ENCODE measurements around the gene AUTS2.

The AUTS2 gene

GRCh38 chr7:70668606-70669358 is 1070.5 kb downstream of the AUTS2 start:
- Histone ChIP-seq H3K36me3 (ENCODE audit: insufficient read depth, low read length) (no peaks in the 10 kb centered on the region), H3K4me3 (ENCODE audit: low read length, poor library complexity, severe bottlenecking) (no peak overlapping the region), H3K27me3 (ENCODE audit: insufficient read depth, low read length, poor library complexity, severe bottlenecking) (no peaks in the 10 kb centered on the region), H3K79me2 (ENCODE audit: insufficient read depth, low read length) (no peaks in the 10 kb centered on the region), H3K9ac (ENCODE audit: low read depth, low read length, poor library complexity, severe bottlenecking) (no peak overlapping the region), H3K9me3 (ENCODE audit: insufficient read depth, low read depth, low read length) (no peaks in the 10 kb centered on the region), H3K4me2 (ENCODE audit: low read depth, low read length, poor library complexity, severe bottlenecking) (no peak overlapping the region), H2AFZ (ENCODE audit: low read length) (no peak overlapping the region), H3K9me2 (replicated peaks; ENCODE audit: low read depth, low read length) (no peaks in the 10 kb centered on the region), H4K20me1 (ENCODE audit: insufficient read depth, low read length, poor library complexity, severe bottlenecking) (no peaks in the 10 kb centered on the region), H3K4me1 (ENCODE audit: insufficient read depth, low read length, poor library complexity, severe bottlenecking) (peaks cover 15% of the 10 kb centered on the region), H3F3A (ENCODE audit: low read depth) (no peaks in the 10 kb centered on the region)
- TF ChIP-seq EZH2phosphoT487 (IDR thresholded peaks at IDR 0.05; ENCODE audit: borderline replicate concordance) (no peak), CTCF (conservative IDR thresholded peaks at IDR 0.05; ENCODE audit: low read length) (no peak)

- H2AFZ ChIP-seq (ENCODE audit: low read length): no peak overlapping the region
- H3K27me3 ChIP-seq (ENCODE audit: insufficient read depth, low read length, poor library complexity, severe bottlenecking): no peaks in the 10 kb centered on the region
- no peaks in the 10 kb centered on the region for H3K9me3 ChIP-seq (ENCODE audit: insufficient read depth, low read depth, low read length)
- H3K4me3 ChIP-seq (ENCODE audit: low read length, poor library complexity, severe bottlenecking): no peak overlapping the region
- no peaks in the 10 kb centered on the region for H4K20me1 ChIP-seq (ENCODE audit: insufficient read depth, low read length, poor library complexity, severe bottlenecking)
- H3K4me2 ChIP-seq (ENCODE audit: low read depth, low read length, poor library complexity, severe bottlenecking): peak overlapping the region; percentile 17
- TF ChIP-seq EZH2phosphoT487 (IDR thresholded peaks at IDR 0.05; ENCODE audit: borderline replicate concordance) (no peak), CTCF (conservative IDR thresholded peaks at IDR 0.05; ENCODE audit: low read length) (no peak)
- peaks cover 15% of the 10 kb centered on the region for H3K4me1 ChIP-seq (ENCODE audit: insufficient read depth, low read length, poor library complexity, severe bottlenecking)
- no peak overlapping the region for H3K9ac ChIP-seq (ENCODE audit: low read depth, low read length, poor library complexity, severe bottlenecking)
- H3K36me3 ChIP-seq (ENCODE audit: insufficient read depth, low read length): no peaks in the 10 kb centered on the region
- no peaks in the 10 kb centered on the region for H3K79me2 ChIP-seq (ENCODE audit: insufficient read depth, low read length)
- H3K9me2 ChIP-seq (replicated peaks; ENCODE audit: low read depth, low read length): no peaks in the 10 kb centered on the region
- no peaks in the 10 kb centered on the region for H3F3A ChIP-seq (ENCODE audit: low read depth)
Measured at GRCh38 chr7:70669854-70670253, 1071.6 kb downstream of the AUTS2 start.

GRCh38 chr7:70670288-70670687 is 1072.0 kb downstream of the AUTS2 start:
- H3K4me1 ChIP-seq (ENCODE audit: insufficient read depth, low read length, poor library complexity, severe bottlenecking): peaks cover 15% of the 10 kb centered on the region
- H3K9ac ChIP-seq (ENCODE audit: low read depth, low read length, poor library complexity, severe bottlenecking): no peak overlapping the region
- no peak overlapping the region for H2AFZ ChIP-seq (ENCODE audit: low read length)
- no peaks in the 10 kb centered on the region for H3K9me3 ChIP-seq (ENCODE audit: insufficient read depth, low read depth, low read length)
- H3F3A ChIP-seq (ENCODE audit: low read depth): no peaks in the 10 kb centered on the region
- no peaks in the 10 kb centered on the region for H3K79me2 ChIP-seq (ENCODE audit: insufficient read depth, low read length)
- H3K4me3 ChIP-seq (ENCODE audit: low read length, poor library complexity, severe bottlenecking): no peak overlapping the region
- H4K20me1 ChIP-seq (ENCODE audit: insufficient read depth, low read length, poor library complexity, severe bottlenecking): no peaks in the 10 kb centered on the region
- no peaks in the 10 kb centered on the region for H3K36me3 ChIP-seq (ENCODE audit: insufficient read depth, low read length)
- H3K9me2 ChIP-seq (replicated peaks; ENCODE audit: low read depth, low read length): no peaks in the 10 kb centered on the region
- H3K27me3 ChIP-seq (ENCODE audit: insufficient read depth, low read length, poor library complexity, severe bottlenecking): no peaks in the 10 kb centered on the region
- TF ChIP-seq EZH2phosphoT487 (IDR thresholded peaks at IDR 0.05; ENCODE audit: borderline replicate concordance) (no peak), CTCF (conservative IDR thresholded peaks at IDR 0.05; ENCODE audit: low read length) (no peak)
- H3K4me2 ChIP-seq (ENCODE audit: low read depth, low read length, poor library complexity, severe bottlenecking): peak overlapping the region; percentile 17
